HCT116 (cell line): Measurements from ENCODE around the gene GFPT2.

Experiments
- EZH2 ChIP-seq: fragments of 200-600 bp; sonication (generic); IDR thresholded peaks from 2 replicates; pipeline ENCODE4 v1.6.1; 2017; ENCODE audit warnings: antibody characterized with exemption, mixed run types
- POLR2A ChIP-seq: IDR thresholded peaks from 2 replicates; pipeline ENCODE4 v1.7.0; 2011; ENCODE audit warnings: borderline replicate concordance; ENCODE audit not compliant: insufficient read depth, insufficient read length; ENCODE audit errors: extremely low read depth
- POLR2AphosphoS5 ChIP-seq: IDR thresholded peaks from 2 replicates; pipeline ENCODE4 v1.6.1; 2011; ENCODE audit warnings: mild to moderate bottlenecking, low read depth, low read length, moderate library complexity
- SRF ChIP-seq: IDR thresholded peaks from 2 replicates; pipeline ENCODE4 v1.6.1; 2012; ENCODE audit warnings: low read depth
- ZNF274 ChIP-seq: fragments of 200-500 bp; sonication (Bioruptor generic); IDR thresholded peaks from 2 replicates; pipeline ENCODE4 v1.6.1; 2014; ENCODE audit warnings: mild to moderate bottlenecking, low read depth, low read length, inconsistent platforms
- TF ChIP-seq, protein P1 (sequence below), 3 experiments: fragments of 200-600 bp in 1 of 3; sonication (generic) in 1 of 3; IDR thresholded peaks in 2 of 3; conservative IDR thresholded peaks in 1 of 3; 2 replicates each; pipeline ENCODE4 v1.5.1; 2012 to 2017; ENCODE audit warnings: low read depth in 2 of 3, low read length in 2 of 3, antibody characterized with exemption in 1 of 3, borderline replicate concordance in 1 of 3, control low read depth in 1 of 3, mild to moderate bottlenecking in 1 of 3, mixed read lengths in 1 of 3, mixed run types in 1 of 3, moderate library complexity in 1 of 3; ENCODE audit not compliant: insufficient read depth in 1 of 3

GRCh38 chr5:180340856-180341255 is 12.3 kb downstream of the GFPT2 start:
- no peak for TF ChIP-seq POLR2AphosphoS5
- TF ChIP-seq, protein P1, sequence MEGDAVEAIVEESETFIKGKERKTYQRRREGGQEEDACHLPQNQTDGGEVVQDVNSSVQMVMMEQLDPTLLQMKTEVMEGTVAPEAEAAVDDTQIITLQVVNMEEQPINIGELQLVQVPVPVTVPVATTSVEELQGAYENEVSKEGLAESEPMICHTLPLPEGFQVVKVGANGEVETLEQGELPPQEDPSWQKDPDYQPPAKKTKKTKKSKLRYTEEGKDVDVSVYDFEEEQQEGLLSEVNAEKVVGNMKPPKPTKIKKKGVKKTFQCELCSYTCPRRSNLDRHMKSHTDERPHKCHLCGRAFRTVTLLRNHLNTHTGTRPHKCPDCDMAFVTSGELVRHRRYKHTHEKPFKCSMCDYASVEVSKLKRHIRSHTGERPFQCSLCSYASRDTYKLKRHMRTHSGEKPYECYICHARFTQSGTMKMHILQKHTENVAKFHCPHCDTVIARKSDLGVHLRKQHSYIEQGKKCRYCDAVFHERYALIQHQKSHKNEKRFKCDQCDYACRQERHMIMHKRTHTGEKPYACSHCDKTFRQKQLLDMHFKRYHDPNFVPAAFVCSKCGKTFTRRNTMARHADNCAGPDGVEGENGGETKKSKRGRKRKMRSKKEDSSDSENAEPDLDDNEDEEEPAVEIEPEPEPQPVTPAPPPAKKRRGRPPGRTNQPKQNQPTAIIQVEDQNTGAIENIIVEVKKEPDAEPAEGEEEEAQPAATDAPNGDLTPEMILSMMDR (IDR thresholded peaks at IDR 0.05 in 2 of 3, conservative IDR thresholded peaks at IDR 0.05 in 1 of 3; ENCODE audit: borderline replicate concordance in 1 of 3, insufficient read depth in 1 of 3, low read depth in 2 of 3, low read length in 2 of 3), result no peak
- TF ChIP-seq POLR2A, result no peak
- TF ChIP-seq SRF, result no peak
- no peak for TF ChIP-seq EZH2
- no peak for TF ChIP-seq ZNF274
